ENCODE results near the gene ZMIZ1.
"Not testable (repeated sequence)": the region's sequence is repeated elsewhere in the genome, so short reads cannot be mapped to it uniquely, and the experiment has no call there.

ZMIZ1 gene

GRCh38 chr10:79332610-79333315 is 264.0 kb downstream of the ZMIZ1 start:
- DNase-seq: not testable (repeated sequence)

- DNase-seq: no peak
Observed at GRCh38 chr10:79333513-79333912, 264.7 kb downstream of the ZMIZ1 start.

GRCh38 chr10:79334573-79334972 is 265.8 kb downstream of the ZMIZ1 start:
- DNase-seq: no peak

- peak; percentile 25 for DNase-seq
Observed at GRCh38 chr10:79335094-79335469, 266.3 kb downstream of the ZMIZ1 start.

GRCh38 chr10:79335470-79336235 is 266.9 kb downstream of the ZMIZ1 start:
- peak; percentile 62 for DNase-seq

- peak; percentile 19 for DNase-seq
Observed at GRCh38 chr10:79336276-79336675, 267.5 kb downstream of the ZMIZ1 start.

GRCh38 chr10:79336739-79337138 is 268.0 kb downstream of the ZMIZ1 start:
- peak; percentile 15 for DNase-seq

- DNase-seq: not testable (repeated sequence)
Observed at GRCh38 chr10:79337783-79338469, 269.2 kb downstream of the ZMIZ1 start.

GRCh38 chr10:79339266-79339665 is 270.5 kb downstream of the ZMIZ1 start:
- no peak for DNase-seq

- no peak for DNase-seq
Observed at GRCh38 chr10:79340646-79341244, 272.0 kb downstream of the ZMIZ1 start.

- DNase-seq: no peak
Observed at GRCh38 chr10:79342295-79342761, 273.6 kb downstream of the ZMIZ1 start.

GRCh38 chr10:79342811-79343561 is 274.2 kb downstream of the ZMIZ1 start:
- DNase-seq: no peak

GRCh38 chr10:79344502-79345195 is 275.9 kb downstream of the ZMIZ1 start:
- DNase-seq: no peak

- DNase-seq: no peak
Observed at GRCh38 chr10:79345241-79346011, 276.7 kb downstream of the ZMIZ1 start.

GRCh38 chr10:79346012-79346340 is 277.2 kb downstream of the ZMIZ1 start:
- no peak for DNase-seq

GRCh38 chr10:79346388-79347225 is 277.8 kb downstream of the ZMIZ1 start:
- DNase-seq: no peak

GRCh38 chr10:79347226-79347893 is 278.6 kb downstream of the ZMIZ1 start, which contains the start of gene PPIF:
Gene PPIF (plus strand): TSS chr10:79347469. CDS start chr10:79347549, 80 bp downstream.
- DNase-seq: peak; percentile 95

GRCh38 chr10:79347894-79348639 is 279.3 kb downstream of the ZMIZ1 start:
- DNase-seq: peak; percentile 69

- DNase-seq: no peak
Observed at GRCh38 chr10:79348640-79348988, 279.8 kb downstream of the ZMIZ1 start.
